HG03439 (cell line): ENCODE data around the gene SSPN.
"Not testable (repeated sequence)": the region's sequence is repeated elsewhere in the genome, so short reads cannot be mapped to it uniquely, and the experiment has no call there.

Experiments used
- ATAC-seq: cut with Tn5 transposase; IDR thresholded peaks from one replicate; pipeline ENCODE4 v1.9.1; 2021; ENCODE audit warnings: mild to moderate bottlenecking, moderate library complexity; ENCODE audit not compliant: unreplicated experiment

The SSPN gene

DNA sequence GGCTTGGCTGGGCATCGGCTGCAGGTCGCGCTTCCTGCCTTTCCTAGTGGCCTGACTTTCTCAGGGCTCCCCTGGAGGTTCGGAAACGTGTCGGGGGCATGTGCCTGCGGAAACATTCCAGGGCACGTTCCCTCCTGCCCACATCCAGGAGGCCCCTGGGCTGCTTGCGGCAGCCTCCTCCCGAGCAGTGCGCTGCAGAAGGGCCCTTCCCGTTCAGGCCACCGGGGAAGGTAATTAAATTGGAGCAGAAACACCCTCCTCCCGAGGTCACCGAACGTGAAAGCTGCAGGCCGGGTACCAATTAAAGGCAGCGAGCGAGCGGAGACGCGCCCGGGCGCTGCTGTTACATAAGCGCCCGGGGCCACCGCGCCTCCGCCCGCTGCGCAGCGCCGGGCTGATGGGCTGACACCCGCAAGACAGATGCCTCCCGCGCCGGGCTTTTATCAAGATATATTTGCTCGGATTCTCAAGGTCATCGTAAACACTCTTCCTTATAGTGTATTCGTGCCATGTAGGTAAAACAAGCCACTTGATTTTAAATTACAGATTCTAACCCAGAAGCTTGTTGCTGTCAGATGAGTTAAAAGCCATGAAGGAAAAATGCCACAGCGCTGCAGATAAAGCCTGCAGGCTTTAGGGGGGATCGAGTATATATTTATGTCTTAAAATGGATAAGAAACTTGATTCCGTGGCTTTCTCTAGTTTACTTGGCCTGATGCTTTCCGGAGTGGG is 31.4 kb downstream of the SSPN start:
- no peak for ATAC-seq

DNA sequence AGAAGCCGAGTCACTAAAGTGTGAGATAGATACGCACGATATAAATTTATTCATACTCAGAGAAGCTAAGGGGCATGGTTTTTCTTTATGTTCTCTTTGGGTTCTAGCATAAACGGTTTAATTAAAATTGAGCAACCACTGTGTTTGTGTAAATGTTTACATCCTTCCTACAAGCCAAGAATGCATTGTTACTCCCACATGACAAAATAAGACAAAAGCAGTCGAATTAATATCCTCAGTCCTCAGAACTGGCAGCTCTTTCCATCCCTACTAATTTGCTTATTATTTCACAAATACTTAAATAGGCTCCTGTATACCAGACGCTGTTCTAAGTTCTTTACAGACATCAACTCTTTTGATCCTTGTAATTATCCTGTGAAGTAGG is 32.0 kb downstream of the SSPN start:
- ATAC-seq = no peak

DNA sequence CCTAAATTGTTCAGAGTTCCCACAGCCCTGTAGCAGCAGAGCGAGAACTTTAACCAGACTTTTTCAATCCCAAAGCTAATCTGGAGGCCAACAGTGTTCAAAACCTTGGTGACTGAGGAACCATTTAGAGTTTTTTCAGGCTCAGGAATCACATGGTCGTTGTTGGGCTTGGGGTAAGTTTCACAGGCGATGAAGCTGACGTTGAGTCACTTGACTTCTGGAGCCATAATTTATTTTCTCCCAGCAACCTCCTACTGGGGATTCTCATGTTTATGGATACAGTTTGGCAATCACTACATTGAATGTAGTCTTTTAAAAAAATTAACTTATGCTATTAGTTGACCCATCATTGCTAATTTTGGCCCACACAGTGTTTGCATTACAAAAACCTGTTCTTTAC is 34.5 kb downstream of the SSPN start:
- ATAC-seq = no peak

DNA sequence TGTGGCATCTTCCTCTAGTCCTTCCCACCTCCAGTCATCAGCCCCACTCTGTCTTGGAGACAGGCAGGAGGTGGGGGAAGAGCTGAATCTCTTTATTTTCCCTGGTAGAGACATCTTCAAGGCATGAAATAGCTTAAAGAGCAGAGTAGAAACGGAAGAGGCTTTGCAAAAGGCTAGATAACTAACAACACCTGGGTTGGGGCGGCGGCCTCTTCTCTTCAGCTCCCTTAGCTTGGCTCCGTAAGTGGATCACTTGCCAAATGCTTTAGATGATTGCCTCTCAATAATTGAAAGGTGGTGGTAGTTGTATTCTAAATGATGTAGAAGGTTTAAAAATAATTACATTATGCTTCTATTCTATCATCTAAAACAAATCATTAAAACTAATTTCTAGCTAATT is 36.1 kb downstream of the SSPN start:
- ATAC-seq = no peak

DNA sequence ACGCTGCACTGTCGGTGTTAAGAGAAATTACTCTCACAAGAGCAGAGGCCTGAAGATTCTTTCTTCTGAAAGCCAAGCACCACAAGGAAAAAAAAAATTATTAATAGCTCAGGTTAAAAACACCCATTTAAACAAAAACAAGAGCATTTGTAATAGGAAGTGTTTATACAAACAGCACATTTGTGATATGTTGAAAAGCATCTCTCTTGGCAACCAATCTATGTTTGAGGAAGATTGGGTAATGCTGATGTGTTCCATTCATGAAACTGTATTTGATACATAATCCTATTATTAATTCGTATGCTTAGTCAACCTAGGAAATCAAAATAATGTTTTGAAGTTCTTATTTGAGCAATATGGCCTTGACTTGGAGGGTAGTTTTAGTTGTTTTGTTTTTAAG is 36.5 kb downstream of the SSPN start:
- no peak for ATAC-seq

DNA sequence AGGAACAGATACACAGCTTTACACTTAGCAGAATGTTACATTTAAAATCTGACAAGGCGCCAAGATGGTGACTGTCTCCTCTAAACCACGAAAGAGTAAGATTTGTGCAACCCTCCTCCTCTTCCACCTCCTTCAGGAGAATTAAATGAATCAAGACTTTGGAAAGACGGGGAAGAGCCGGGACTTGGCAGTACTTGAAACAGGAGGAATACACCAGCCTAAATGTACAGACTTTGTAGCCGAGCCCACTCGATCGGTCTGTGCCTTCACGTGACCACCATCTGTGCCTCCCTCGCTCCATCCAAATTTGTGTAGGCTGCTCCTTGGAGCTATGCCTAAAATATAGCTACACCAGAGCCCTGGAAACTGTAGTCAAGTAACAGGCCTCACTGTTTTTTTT is 38.3 kb downstream of the SSPN start:
- no peak for ATAC-seq

DNA sequence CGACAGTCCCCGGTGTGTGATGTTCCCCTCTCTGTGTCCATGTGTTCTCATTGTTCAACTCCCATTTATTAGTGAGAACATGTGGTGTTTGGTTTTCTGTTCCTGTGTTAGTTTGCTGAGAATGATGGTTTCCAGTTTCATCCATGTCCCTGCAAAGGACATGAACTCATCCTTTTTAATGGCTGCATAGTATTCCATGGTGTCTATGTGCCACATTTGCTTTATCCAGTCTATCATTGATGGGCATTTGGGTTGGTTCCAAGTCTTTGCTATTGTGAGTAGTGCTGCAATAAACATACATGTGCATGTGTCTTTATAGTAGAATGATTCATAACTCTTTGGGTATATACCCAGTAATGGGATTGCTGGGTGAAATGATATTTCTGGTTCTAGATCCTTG is 40.1 kb downstream of the SSPN start:
- not testable (repeated sequence) for ATAC-seq

DNA sequence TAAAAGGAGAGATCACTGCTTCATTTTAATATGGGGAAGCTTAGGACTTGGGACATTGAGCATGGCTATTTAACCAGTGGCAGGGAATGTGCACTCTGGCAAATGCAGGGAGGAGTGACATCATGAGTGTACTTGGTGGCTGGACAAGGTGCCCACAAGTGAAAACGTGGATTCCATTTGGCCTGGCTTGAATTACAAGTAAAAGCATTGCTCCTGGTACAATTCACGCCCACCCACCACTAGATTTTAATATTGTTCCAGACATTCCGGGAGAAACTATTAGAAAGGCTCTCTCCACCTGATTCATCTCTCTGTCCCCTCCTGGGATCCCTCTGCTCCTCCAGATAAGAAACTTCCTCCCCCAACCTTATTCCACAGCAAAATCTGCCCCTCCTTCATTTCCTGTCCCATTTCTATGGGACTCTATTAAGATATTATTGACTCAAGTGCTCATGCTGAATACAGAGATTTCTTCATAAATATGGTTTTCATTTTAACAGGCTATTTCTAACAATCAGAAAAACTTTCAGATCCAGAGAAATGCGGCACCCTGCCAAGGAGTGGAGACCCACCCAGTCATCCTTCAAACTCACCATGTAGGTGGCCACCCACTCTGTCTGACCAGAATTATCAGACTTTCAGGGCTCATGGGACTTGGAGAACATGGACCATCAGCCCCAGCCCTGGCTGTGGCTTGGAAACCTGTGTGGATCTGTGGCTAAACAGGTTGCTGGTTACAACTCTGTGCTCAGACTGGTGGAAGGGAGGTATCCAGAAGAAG is 43.2 kb downstream of the SSPN start:
- no peak for ATAC-seq

DNA sequence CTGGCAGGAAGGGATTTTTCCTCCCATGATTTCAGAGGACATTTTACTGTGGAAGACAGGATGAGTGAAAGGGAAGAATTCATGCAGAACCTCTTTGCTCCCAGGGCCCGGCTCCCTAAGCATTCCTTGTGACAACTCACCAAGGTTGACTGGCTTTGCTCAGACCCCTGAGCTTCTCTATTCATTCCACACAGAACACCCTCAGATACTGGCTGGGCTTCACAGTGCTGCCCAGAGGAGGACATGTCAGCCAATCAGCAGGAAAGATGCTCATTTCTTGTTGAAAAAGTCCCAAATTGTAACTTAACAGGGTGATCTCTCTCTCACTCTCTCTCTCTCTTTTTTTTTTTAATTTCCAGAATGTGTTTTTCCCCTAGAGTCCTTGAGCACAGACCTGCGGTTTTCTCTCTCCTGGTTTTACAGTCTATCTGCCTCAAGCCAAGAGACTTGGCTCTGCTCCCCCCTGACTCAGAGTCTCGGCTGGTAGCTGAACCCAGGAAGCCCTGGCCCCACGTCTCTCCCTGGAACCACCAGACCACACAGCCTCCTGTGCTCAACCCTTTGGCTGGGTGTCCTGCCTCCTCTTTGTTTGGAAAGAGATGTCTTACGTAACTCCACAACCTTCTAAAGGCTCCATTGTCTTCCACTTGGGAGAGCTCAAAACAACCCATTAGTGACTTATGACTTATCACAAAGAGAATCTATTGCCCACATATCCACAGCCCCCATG is 43.9 kb downstream of the SSPN start:
- ATAC-seq = no peak

DNA sequence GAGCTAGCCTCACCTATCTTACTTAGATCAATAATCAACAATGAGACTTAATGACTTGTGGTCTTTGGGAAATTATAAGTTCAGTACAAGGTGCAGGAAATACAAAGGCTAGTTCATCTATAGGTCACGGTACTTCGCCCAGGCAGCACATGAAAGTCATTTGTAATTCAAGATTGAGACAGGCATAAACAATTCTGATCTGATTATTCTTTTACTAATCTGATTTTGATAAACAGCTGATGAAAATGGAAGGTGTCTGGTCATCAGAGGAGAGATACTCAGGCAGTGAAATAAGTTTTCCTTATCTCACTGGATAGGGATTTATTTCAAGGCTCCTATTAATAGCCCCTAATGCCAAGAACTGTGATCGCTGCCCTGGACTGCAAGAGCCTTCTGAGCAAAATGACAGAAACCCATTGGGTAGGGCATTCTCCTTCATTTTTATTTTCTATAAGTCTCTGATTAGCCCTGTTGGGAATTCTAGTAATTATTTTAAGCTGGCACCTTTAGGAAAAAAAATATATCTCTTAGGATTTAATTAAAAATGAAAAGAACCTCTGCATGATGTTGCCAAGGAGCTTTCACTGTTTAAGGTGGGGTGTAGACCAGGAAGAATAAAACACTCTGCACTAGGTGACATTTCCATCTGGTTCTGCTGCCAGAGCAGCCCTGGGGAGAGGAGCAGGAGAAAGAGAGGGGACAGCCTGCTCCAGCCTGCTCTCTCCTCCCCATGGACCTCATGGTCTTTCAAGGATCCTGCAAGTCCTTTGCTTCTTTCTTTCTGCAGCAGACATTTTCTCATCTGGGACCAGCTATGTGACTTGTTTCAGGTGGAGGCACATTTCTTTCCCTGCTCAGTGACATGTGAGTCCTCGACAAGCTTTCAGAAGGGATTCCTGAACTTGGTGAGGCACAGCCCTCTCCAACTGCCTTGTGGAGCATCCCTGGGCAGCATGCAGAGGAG is 44.8 kb downstream of the SSPN start:
- ATAC-seq = no peak

DNA sequence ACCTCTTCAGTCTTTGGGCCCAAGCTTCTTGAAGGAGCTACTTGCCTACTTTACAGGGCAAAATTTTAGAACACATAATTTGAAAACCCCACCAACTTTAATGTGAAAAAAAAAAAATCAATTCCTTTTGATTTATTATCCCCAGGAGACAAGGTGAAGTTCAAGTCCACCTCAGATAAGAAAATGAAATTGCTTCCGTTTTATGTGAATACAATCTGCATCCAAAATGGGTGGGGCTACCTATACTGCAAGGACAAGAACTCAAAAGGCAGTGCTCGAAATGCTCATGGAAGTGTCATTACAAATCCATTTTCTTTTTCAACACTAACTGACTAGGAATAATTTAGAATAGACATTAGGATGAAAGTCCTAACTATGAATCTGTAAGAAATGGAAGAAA is 45.7 kb downstream of the SSPN start:
- ATAC-seq = no peak

DNA sequence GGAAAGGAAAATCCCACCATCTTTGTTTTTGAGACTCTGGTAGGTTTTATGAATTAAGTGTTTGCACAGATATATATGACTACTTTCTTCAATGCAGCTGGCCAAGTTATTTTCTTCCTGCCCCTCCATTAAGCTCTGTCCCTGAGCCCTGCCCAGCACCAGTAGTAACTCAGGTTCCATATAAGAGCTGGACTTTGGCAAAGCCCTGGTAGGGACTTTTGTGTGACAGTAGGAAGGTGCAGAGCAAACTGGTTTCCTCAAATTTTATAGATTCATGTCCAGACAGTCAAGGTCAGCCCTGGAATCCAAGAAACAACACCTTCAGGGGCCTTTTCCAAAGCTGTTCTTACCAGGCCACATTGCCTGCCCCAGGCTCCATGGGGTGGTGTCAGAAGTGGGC is 47.3 kb downstream of the SSPN start:
- ATAC-seq = no peak

DNA sequence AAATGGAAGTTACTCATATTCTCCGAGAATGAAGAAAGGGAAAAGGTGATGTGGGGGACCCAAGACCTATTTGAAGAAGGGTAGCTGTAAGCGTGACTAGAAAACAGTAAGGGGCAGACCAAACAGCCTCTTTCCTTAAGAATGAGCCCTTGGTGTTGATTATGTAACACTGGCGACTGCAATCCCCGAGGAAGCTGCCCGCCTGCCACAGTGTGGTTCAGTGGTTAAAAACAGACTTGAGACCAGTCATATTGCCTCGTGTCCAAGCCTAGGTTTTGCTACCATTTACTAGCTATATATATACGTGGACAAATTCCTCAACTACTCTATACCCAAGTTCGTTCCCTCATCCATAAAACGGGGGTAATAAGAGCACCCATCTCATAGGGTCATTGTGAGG is 49.1 kb downstream of the SSPN start:
- ATAC-seq = no peak

DNA sequence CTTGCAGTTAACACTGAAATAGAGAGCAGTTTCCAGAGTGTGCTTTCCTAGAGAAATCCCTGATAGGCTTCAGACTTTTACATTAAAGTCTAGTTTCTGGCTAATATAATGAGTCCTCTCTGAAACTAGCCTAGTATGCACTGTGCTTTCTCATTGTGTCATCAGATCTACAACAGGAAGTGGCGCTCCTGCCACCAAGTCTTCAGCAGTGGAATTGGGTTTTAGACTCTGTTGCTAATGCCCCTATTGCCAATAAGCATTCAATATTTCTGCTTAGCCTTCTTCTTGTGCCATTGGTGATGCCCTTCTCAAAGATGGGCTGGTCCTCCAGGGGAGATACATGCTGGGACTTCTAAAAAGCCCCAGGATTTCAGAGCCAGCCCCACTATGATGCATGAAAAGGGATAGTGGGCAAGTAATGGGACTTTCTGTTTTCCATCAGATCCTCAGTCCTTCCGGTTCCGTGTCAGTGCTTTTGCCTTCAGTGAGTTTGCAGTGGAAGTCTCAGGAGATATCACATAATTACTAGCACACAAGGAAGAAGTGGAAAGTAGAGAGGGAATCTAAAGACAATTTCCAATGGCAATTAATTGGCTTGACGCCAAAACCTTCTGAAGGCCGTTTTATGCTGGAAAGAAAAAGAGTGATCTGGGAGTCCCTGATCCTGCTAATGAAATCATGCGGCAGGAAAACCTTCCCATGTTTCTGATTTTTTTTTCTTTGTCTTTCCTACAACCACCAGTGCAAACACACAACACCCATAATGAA is 50.0 kb downstream of the SSPN start:
- no peak for ATAC-seq

DNA sequence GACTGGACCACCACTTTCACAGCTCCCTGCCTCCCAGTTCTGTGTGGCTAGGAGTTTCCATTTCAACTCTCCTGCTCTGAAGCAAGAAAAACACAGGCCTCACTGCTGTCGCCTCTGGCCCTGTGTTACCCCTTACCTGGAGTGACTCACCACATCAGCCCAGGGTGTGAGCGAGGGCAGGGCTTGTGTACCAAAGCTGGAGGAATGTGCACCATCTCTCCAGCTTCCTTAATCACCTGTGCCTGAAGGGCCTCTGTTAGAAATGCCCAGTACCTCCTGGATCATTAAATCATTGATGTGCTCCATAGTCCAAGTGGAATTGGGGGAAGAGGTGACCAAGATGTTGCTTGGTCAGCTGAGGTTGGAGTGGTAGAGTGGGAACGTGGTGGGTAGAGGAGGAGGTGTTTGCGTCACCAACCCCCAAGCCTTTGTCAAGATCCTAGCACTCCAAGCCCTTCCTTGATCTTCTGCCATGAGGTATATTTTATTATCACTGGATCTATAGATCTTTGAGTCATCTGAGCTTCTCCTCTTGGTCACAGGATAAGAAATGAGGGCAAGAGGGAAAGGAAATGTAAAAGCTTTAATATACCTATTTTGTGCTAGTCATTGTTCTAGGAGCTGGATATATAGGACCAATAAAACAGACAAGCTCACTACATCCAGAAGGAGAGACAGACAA is 51.3 kb downstream of the SSPN start:
- no peak for ATAC-seq

DNA sequence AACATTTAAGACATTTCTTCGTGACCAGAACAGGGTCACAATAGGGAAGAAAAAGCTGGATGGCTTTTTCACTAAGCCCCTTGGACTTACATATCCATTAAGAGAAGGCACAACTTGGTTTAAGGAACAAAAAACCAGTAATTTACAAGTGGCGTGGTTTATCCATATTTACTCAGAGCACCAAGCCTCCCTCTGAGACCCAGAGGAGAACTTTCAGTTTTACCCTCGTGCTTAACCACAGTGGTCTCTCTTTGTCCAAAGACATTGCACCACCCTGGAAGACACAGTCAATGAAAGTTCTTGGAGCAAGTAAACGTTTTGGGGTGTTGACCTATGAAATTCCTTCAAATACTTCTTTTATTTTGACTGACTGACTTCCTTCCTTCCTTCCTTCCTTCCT is 52.5 kb downstream of the SSPN start:
- no peak for ATAC-seq

DNA sequence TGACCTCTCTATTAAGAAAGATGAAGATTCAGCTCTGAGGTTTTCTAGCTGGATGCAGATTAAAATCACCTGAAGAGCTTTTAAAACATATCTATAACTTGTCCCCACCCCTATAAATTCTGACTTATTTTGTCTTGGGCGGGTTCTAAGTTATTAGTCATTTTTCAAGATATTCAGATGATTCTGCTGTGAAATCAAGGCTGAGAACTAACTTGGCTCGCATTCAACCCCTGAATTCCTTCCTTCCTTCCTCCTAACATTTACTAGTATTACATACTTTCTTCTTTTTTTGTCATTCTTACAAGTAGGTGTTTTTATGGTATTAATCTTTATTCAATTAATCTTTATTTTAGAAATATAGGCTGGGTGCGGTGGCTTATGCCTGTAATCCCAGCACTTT is 55.4 kb downstream of the SSPN start:
- no peak for ATAC-seq

DNA sequence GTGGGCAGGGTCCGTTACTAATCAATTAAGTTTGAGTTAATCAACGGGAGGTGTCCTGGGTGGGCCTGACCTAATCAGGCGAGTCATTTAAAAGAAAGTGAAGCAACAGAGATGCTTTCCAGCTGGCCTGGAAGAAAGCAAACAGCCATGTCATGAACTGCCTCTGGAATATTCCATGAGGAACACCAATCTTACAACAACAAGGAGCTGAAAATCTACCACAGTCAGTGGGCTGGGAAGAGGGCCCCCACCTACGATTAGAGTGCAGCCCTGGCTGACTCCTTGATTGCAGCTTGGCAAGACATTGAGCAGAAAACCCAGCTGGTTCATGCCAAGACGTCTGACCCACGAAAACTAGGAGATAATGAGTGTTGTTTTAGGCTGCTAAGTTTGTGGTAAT is 56.2 kb downstream of the SSPN start:
- no peak for ATAC-seq

DNA sequence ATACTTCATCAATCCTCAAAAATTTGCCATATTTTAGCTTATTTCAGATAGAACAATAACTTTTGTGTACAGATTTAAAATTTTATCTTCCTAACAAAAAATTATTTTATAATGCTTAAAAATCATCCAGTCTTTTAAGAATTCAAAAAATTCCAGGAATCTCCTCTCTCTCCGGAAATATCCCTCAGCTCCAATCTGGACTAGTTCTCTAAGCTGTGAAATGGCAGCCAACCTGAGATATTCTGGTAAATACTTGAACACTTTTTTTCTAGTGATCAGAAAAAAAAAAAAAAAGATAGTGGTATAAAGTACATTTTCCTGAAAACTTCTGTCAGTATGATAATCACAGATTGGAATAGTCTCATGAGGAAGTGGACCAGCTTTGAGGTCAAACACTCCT is 57.6 kb downstream of the SSPN start:
- ATAC-seq = no peak
